Measurements from ENCODE around the gene DOK5.
"Not testable (repeated sequence)": the region's sequence is repeated elsewhere in the genome, so short reads cannot be mapped to it uniquely, and the experiment has no call there.

DOK5 gene

DNA sequence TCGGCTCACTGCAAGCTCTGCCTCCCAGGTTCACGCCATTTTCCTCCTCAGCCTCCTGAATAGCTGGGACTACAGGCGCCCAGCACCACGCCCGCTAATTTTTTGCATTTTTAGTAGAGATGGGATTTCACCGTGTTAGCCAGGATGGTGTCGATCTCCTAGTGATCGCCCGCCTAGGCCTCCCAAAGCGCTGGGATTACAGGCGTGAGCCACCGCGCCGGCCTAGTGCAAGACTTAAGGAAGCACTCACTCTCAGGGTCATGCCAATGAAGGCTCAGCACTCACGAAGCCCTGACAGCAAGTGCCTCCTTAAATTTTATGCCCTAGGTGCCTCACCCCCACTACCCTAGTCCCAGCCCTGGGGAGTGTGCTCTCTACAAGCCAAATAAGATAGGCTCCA, 4.7 kb upstream of the DOK5 start:
- no peak for DNase-seq (ENCODE audit: low spot score)

GRCh38 chr20:54472607-54473006, 2.8 kb upstream of the DOK5 start:
- DNase-seq (ENCODE audit: low spot score) = no peak

GRCh38 chr20:54473340-54473739, 2.1 kb upstream of the DOK5 start:
- DNase-seq (ENCODE audit: low spot score) = no peak

GRCh38 chr20:54474046-54474445, 1.3 kb upstream of the DOK5 start:
- no peak for DNase-seq (ENCODE audit: low spot score)

DNA sequence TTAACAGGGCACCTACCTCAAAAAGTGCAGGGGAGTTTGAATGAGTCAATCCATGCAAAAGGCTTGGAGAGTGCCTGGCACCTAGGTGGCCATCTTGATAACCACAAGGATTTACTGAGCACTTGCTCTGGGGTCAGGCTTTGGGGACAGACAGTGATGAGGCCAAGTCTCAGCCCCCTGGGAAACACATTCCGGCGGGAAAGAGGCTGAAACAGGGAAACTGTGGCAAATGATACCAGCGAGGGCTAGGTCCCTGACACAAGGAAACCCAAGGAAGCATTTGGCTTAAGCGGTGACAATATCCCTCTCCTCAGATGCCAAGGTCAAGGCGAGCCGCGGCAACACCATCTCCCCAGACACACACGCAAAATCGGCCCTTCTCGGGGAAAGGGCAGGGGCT, 527 bp upstream of the DOK5 start:
- no peak for DNase-seq (ENCODE audit: low spot score)

- no peak for DNase-seq (ENCODE audit: low spot score)
These were observed 996 bp downstream of the DOK5 start for GRCh38 chr20:54476169-54477009.

DNA sequence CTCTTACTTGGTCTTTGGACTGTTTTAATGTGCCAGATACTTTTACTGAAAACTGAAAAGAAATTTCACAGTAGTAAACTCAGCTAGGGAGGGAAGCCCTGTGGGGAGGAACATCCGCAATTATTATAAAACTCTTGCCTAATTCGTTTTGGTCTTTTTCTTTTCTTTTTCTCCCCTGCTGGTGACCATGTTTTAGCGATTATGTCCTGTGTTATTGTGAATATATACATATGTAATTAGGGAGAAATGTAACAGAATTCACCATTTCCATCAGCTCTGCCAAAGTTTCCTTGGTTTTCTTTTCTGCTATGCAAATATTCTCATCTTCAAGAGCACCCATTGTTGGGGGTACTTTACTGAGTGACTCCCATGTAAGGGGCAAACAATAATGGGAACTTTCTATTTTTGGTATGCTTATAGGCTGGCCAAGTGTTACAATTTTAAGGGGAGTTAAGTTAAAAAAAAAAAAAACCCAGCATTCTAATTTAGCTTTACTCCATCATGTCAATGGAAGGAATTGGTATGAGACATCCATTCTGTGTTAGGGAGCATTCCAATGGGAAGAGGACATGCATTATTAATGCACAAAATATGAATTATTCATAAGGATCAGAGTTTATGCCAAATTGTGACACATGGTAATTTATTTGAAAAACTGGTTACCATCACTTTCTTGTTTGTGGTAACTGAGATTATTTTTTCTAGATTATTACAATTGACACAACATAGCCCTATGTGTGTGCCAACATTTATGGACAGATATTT, 2.0 kb downstream of the DOK5 start:
- DNase-seq (ENCODE audit: low spot score) = no peak

GRCh38 chr20:54479138-54479906, 3.9 kb downstream of the DOK5 start:
- DNase-seq (ENCODE audit: low spot score) = no peak

- DNase-seq (ENCODE audit: low spot score) = not testable (repeated sequence)
These were observed 4.5 kb downstream of the DOK5 start for GRCh38 chr20:54479937-54480336.

GRCh38 chr20:54481442-54481841, 6.0 kb downstream of the DOK5 start:
- DNase-seq (ENCODE audit: low spot score) = no peak

GRCh38 chr20:54485631-54486030, 10.2 kb downstream of the DOK5 start:
- DNase-seq (ENCODE audit: low spot score) = no peak

DNA sequence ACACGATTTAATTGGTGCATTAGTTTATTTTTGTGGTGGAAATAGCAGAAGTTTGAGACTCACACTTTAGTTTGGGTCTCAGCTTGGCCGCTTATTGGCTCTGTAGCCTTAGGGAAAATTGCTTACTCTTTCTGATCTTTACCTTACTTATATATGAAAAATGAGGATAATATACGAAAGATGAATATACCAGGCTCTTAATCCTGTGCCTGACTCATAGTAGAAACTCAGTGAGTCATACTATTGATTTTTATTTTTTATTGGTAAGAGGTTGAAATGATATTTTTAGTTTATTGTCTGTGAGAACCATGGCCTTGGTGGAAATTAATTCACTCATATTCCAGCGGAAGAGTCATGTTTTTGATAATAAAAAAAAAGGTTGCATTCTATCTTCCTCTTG, 11.2 kb downstream of the DOK5 start:
- no peak for DNase-seq (ENCODE audit: low spot score)

GRCh38 chr20:54488442-54488841, 13.0 kb downstream of the DOK5 start:
- DNase-seq (ENCODE audit: low spot score) = no peak

DNA sequence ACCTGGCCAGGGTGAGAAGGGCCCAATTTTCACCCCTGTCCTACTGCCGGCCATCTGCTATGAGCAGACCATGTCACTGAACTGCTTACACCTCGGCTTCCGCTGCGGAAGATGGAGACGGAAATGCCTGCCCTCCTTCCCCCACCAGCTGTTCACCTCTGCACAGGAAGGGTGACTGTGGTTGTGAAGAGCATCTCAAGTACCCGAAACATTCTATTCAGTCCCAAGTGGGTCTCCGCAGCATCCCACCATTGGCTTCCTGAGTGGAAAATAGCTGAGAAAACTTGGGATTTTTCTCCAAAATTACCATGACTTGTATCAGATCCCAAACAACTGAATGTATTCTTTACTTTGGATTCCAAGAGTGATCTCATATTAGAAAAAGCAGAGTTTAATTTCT, 16.1 kb downstream of the DOK5 start:
- DNase-seq (ENCODE audit: low spot score) = no peak

- DNase-seq (ENCODE audit: low spot score) = no peak
These were observed 19.1 kb downstream of the DOK5 start for GRCh38 chr20:54494303-54495006.

DNA sequence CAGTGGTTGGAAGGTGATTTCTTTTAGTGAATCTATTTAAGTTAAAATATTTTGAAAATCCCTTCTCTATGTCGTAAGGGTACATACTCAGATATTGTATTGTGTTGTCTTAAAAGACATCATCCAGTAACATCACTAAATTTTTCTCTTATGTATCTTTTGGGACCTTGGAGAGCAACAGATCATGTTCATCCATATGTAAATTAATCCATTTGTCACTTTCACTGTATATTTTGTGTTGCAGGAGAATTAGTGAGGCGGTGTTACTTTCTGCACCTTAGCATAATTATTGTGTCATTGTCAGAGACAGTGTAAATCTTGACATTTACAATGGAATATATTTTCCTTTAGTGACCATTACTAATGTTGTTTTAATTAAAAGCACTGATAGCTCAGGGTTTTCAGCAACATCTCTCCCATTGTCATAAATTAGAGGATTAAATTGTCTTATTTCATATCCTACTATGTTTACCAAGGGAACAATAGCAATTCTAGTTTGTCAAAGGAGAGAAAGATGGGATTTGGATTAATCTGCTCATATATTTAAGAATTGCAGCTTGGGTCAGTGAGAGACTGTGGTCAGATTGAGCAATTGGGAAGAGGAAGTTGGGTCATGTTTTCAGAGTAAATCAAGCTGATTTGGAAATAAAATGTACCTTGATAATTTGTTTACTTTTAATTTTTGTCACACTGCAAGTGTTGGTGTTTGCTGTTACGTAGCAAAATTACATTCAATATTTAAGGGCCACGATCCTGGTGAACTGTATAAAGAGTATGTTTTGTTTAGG, 22.7 kb downstream of the DOK5 start:
- no peak for DNase-seq (ENCODE audit: low spot score)

DNA sequence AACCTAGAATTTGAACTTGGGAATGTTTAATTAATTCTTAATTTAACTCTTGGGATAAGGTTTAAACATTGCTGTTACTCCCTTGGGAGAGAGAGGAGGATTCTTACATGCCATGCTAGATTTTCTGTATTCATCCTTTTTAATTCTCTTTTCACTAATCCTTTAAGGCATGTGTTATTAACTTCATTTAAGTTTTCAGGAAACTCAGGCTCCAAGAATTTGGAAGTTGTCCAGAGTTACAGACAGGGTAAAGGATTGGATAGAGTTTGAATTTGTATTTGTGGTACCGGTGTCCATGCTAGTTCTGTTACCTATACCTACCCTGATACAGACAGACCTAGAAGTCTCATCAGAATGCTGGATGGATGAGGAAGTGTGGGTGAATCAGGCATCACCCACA, 23.7 kb downstream of the DOK5 start:
- DNase-seq (ENCODE audit: low spot score) = no peak

GRCh38 chr20:54502179-54502578, 26.8 kb downstream of the DOK5 start:
- no peak for DNase-seq (ENCODE audit: low spot score)

- DNase-seq (ENCODE audit: low spot score) = no peak
These were observed 31.2 kb downstream of the DOK5 start for GRCh38 chr20:54506643-54507042.

GRCh38 chr20:54510541-54511129, 35.2 kb downstream of the DOK5 start:
- peak; percentile 4 for DNase-seq (ENCODE audit: low spot score)

- no peak for DNase-seq (ENCODE audit: low spot score)
These were observed 37.3 kb downstream of the DOK5 start for GRCh38 chr20:54512694-54513093.
